ENCODE measurements around the gene CEP104. TPM values are rescaled to one million over a fixed set of nuclear protein-coding genes. Genes with fewer than 3 reads are reported as not detected.

Gene CEP104
- total RNA-seq, 2 donors from 2014 or later, result 41.1 to 52.7 TPM

GRCh38 chr1:3900150-3900968 lies 43.3 kb upstream of the CEP104 start, which contains the start of gene C1orf174:
C1orf174 (minus strand) TSS chr1:3900272; CDS start chr1:3900186, 86 bp downstream.
- no peaks in the 10 kb centered on the region for H3K36me3 ChIP-seq
- intact Hi-C loops (cut with DNase I), result no loop called here

GRCh38 chr1:3899754-3900149 lies 42.7 kb upstream of the CEP104 start:
- no peaks in the 10 kb centered on the region for H3K9me3 ChIP-seq
- intact Hi-C loops (cut with DNase I), result loop anchor here (5.0 kb wide), 1 partner anchor 42 kb away; the partner anchor contains the start of genes CEP104 and DFFB
- no peak for TF ChIP-seq CTCF (IDR thresholded peaks at IDR 0.05)

More at GRCh38 chr1:3900150-3900968, 43.3 kb upstream of the CEP104 start, which contains the start of gene C1orf174:
- no peak for TF ChIP-seq CTCF (IDR thresholded peaks at IDR 0.05)
- H3K27ac ChIP-seq, result peak within 1 kb of the TSS; percentile 97
- H3K9me3 ChIP-seq, result no peaks in the 10 kb centered on the region
- no peaks in the 10 kb centered on the region for H3K27me3 ChIP-seq
- no peaks in the 10 kb centered on the region for H3K4me1 ChIP-seq
- H3K9ac ChIP-seq (ENCODE audit: low read depth in 2 of 2, low read length in 2 of 2), result peak within 1 kb of the TSS; percentile 89 to 91
- DNase-seq, result peak; percentile 89
- peak within 1 kb of the TSS; percentile 90 for H3K4me3 ChIP-seq

GRCh38 chr1:3898994-3899753 lies 42.2 kb upstream of the CEP104 start:
- intact Hi-C loops (cut with DNase I), result loop anchor here (5.0 kb wide), 1 partner anchor 42 kb away; the partner anchor contains the start of genes CEP104 and DFFB
- Histone ChIP-seq H3K27ac (peak overlapping the region; percentile 97), H3K9ac (ENCODE audit: low read depth in 2 of 2, low read length in 2 of 2) (peak overlapping the region; percentile 89 to 91), H3K36me3 (no peaks in the 10 kb centered on the region), H3K27me3 (no peaks in the 10 kb centered on the region), H3K4me3 (peak overlapping the region; percentile 90), H3K9me3 (no peaks in the 10 kb centered on the region), H3K4me1 (no peaks in the 10 kb centered on the region)
- TF ChIP-seq CTCF (IDR thresholded peaks at IDR 0.05), result no peak
- DNase-seq, result no peak

More at GRCh38 chr1:3899754-3900149, 42.7 kb upstream of the CEP104 start:
- H3K27me3 ChIP-seq, result no peaks in the 10 kb centered on the region
- peak overlapping the region; percentile 90 for H3K4me3 ChIP-seq
- peak overlapping the region; percentile 97 for H3K27ac ChIP-seq
- peak overlapping the region; percentile 89 to 91 for H3K9ac ChIP-seq (ENCODE audit: low read depth in 2 of 2, low read length in 2 of 2)
- DNase-seq, result no peak
- H3K36me3 ChIP-seq, result no peaks in the 10 kb centered on the region
- no peaks in the 10 kb centered on the region for H3K4me1 ChIP-seq

- Histone ChIP-seq H3K9me3 (no peaks in the 10 kb centered on the region), H3K36me3 (no peaks in the 10 kb centered on the region), H3K27me3 (no peaks in the 10 kb centered on the region), H3K4me1 (no peaks in the 10 kb centered on the region), H3K4me3 (no peak overlapping the region), H3K9ac (ENCODE audit: low read depth in 2 of 2, low read length in 2 of 2) (no peak overlapping the region), H3K27ac (no peak overlapping the region)
- intact Hi-C loops (cut with DNase I), result loop anchor here (5.0 kb wide), 1 partner anchor 41 kb away; the partner anchor contains the start of genes CEP104 and DFFB
- no peak for TF ChIP-seq CTCF (IDR thresholded peaks at IDR 0.05)
- no peak for DNase-seq
Measured at GRCh38 chr1:3898475-3898735, 41.4 kb upstream of the CEP104 start.

- TF ChIP-seq CTCF (IDR thresholded peaks at IDR 0.05), result no peak
- Histone ChIP-seq H3K9ac (ENCODE audit: low read depth in 2 of 2, low read length in 2 of 2) (no peak overlapping the region), H3K27ac (no peak overlapping the region), H3K4me3 (no peak overlapping the region), H3K4me1 (no peaks in the 10 kb centered on the region), H3K36me3 (no peaks in the 10 kb centered on the region), H3K27me3 (no peaks in the 10 kb centered on the region), H3K9me3 (no peaks in the 10 kb centered on the region)
- intact Hi-C loops (cut with DNase I), result loop anchor here (5.0 kb wide), 1 partner anchor 39 kb away; the partner anchor contains the start of genes CEP104 and DFFB
- DNase-seq, result no peak
Measured at GRCh38 chr1:3896396-3897000, 39.5 kb upstream of the CEP104 start.

Data from colonic mucosa (tissue), 4 donors.